NK-92 treated with Interleukin-12 subunit alpha and Interleukin-12 subunit beta, amount 100 ng/mL, for 24 hours (cell line): ENCODE measurements around the gene FARS2.
A peak's percentile ranks its signal among the peaks of the same experiment; 100 is the strongest.

ENCODE experiments used
- DNase-seq: peaks from one replicate; lab custom pipeline; 2025; lab: John Stamatoyannopoulos, UW

Gene FARS2

GRCh38 chr6:5249451-5250122, 11.7 kb upstream of the FARS2 start:
- no peak for DNase-seq

GRCh38 chr6:5250451-5250850, 10.9 kb upstream of the FARS2 start:
- DNase-seq = no peak

- DNase-seq = no peak
These were observed 10.4 kb upstream of the FARS2 start for GRCh38 chr6:5250911-5251310.

- no peak for DNase-seq
These were observed 4.4 kb upstream of the FARS2 start for GRCh38 chr6:5256952-5257351.

- DNase-seq = no peak
These were observed 3.9 kb upstream of the FARS2 start for GRCh38 chr6:5257400-5257799.

- no peak for DNase-seq
These were observed 1.9 kb upstream of the FARS2 start for GRCh38 chr6:5259428-5259827.

- DNase-seq = peak; percentile 45
These were observed 1.1 kb upstream of the FARS2 start for GRCh38 chr6:5260111-5260620.

GRCh38 chr6:5261545-5262109, 314 bp downstream of the FARS2 start:
- no peak for DNase-seq

- no peak for DNase-seq
These were observed 5.1 kb downstream of the FARS2 start for GRCh38 chr6:5266423-5266822.

- DNase-seq = no peak
These were observed 8.9 kb downstream of the FARS2 start for GRCh38 chr6:5270093-5270680.

GRCh38 chr6:5271926-5272325, 10.6 kb downstream of the FARS2 start:
- DNase-seq = no peak

- no peak for DNase-seq
These were observed 12.9 kb downstream of the FARS2 start for GRCh38 chr6:5274231-5274630.

- DNase-seq = no peak
These were observed 14.2 kb downstream of the FARS2 start for GRCh38 chr6:5275497-5275896.

- DNase-seq = no peak
These were observed 15.3 kb downstream of the FARS2 start for GRCh38 chr6:5276581-5276980.

GRCh38 chr6:5277589-5277988, 16.3 kb downstream of the FARS2 start:
- no peak for DNase-seq

- no peak for DNase-seq
These were observed 16.7 kb downstream of the FARS2 start for GRCh38 chr6:5278047-5278446.

GRCh38 chr6:5278565-5279120, 17.3 kb downstream of the FARS2 start:
- no peak for DNase-seq

GRCh38 chr6:5279891-5280338, 18.6 kb downstream of the FARS2 start:
- DNase-seq = no peak

- DNase-seq = no peak
These were observed 19.6 kb downstream of the FARS2 start for GRCh38 chr6:5280920-5281319.

GRCh38 chr6:5282191-5282623, 20.9 kb downstream of the FARS2 start:
- no peak for DNase-seq

- DNase-seq = no peak
These were observed 23.8 kb downstream of the FARS2 start for GRCh38 chr6:5285081-5285480.

- no peak for DNase-seq
These were observed 24.2 kb downstream of the FARS2 start for GRCh38 chr6:5285526-5285925.

- DNase-seq = no peak
These were observed 25.5 kb downstream of the FARS2 start for GRCh38 chr6:5286780-5287179.
